Medulla oblongata (tissue), 1 donor: Measurements from ENCODE around the gene GNAT2.
A peak's percentile ranks its signal among the peaks of the same experiment; 100 is the strongest.

ENCODE experiments used
- DNase-seq: peaks from one replicate; pipeline ENCODE4 v3.0.0-alpha.2; 2015; ENCODE audit errors: extremely low spot score

Gene GNAT2

GRCh38 chr1:109627692-109628399, 8.4 kb upstream of the GNAT2 start:
- no peak for DNase-seq

- DNase-seq, result no peak
Measured at GRCh38 chr1:109626682-109627408, 7.4 kb upstream of the GNAT2 start.

- DNase-seq, result no peak
Measured at GRCh38 chr1:109625601-109626560, 6.5 kb upstream of the GNAT2 start.

GRCh38 chr1:109625176-109625575, 5.8 kb upstream of the GNAT2 start:
- no peak for DNase-seq

- DNase-seq, result no peak
Measured at GRCh38 chr1:109624201-109625010, 5.0 kb upstream of the GNAT2 start.

- peak; percentile 54 for DNase-seq
Measured at GRCh38 chr1:109623601-109624161, 4.3 kb upstream of the GNAT2 start.

- DNase-seq, result no peak
Measured at GRCh38 chr1:109622895-109623294, 3.5 kb upstream of the GNAT2 start.

- no peak for DNase-seq
Measured at GRCh38 chr1:109622137-109622892, 2.9 kb upstream of the GNAT2 start.

GRCh38 chr1:109621379-109622136, 2.1 kb upstream of the GNAT2 start:
- DNase-seq, result no peak

- peak; percentile 94 for DNase-seq
Measured at GRCh38 chr1:109620841-109621286, 1.4 kb upstream of the GNAT2 start.

- DNase-seq, result peak; percentile 49
Measured at GRCh38 chr1:109620401-109620791, 980 bp upstream of the GNAT2 start.

- no peak for DNase-seq
Measured at GRCh38 chr1:109618661-109619575, 498 bp downstream of the GNAT2 start.

GRCh38 chr1:109617291-109617801, 2.1 kb downstream of the GNAT2 start:
- DNase-seq, result no peak

GRCh38 chr1:109616391-109616790, 3.0 kb downstream of the GNAT2 start:
- no peak for DNase-seq

- DNase-seq, result peak; percentile 81
Measured at GRCh38 chr1:109615879-109616278, 3.5 kb downstream of the GNAT2 start.

- peak; percentile 34 for DNase-seq
Measured at GRCh38 chr1:109613361-109614147, 5.9 kb downstream of the GNAT2 start.

- DNase-seq, result no peak
Measured at GRCh38 chr1:109611308-109611990, 8.0 kb downstream of the GNAT2 start.
